Heart left ventricle (tissue), 16 donors: ENCODE results near the gene BAZ1B. TPM values are rescaled to one million over a fixed set of nuclear protein-coding genes. Genes with fewer than 3 reads are reported as not detected.

Experiments
- ATAC-seq, 4 donors: fragments of 200-7000 bp; cut with Tn5 transposase; one replicate each; pipeline ENCODE4 v1.9.1; 2020 to 2022; ENCODE audit warnings: moderate library complexity in 4 of 4, mild to moderate bottlenecking in 3 of 4, moderate number of reproducible peaks in 1 of 4
- DNase-seq, 5 donors: peaks; one replicate each; pipeline ENCODE4 v3.0.0-alpha.2; 2020
- H3K27ac ChIP-seq, 12 donors: fragments of 200-600 bp; sonication (generic) in 4 of 12; one replicate each; pipeline versions ENCODE4 v1.5.0 to v1.8.0; 2016 to 2022; ENCODE audit warnings: mild to moderate bottlenecking in 2 of 12
- H3K27me3 ChIP-seq, 9 donors: fragments of 200-600 bp; sonication (generic) in 2 of 9; one replicate each; pipeline versions ENCODE4 v1.5.1 to v1.8.0; 2016 to 2022; ENCODE audit warnings: mild to moderate bottlenecking in 3 of 9
- H3K36me3 ChIP-seq, 9 donors: fragments of 200-600 bp; sonication (generic) in 2 of 9; one replicate each; pipeline versions ENCODE4 v1.5.0 to v1.8.0; 2018 to 2022; ENCODE audit warnings: mild to moderate bottlenecking in 2 of 9
- H3K4me1 ChIP-seq, 12 donors: fragments of 200-600 bp; sonication (generic) in 4 of 12; one replicate each; pipeline versions ENCODE4 v1.5.0 to v1.8.0; 2016 to 2022; ENCODE audit warnings: mild to moderate bottlenecking in 3 of 12
- H3K4me3 ChIP-seq, 12 donors: fragments of 200-600 bp; sonication (generic) in 4 of 12; one replicate each; pipeline versions ENCODE4 v1.5.0 to v1.8.0; 2017 to 2022; ENCODE audit warnings: mild to moderate bottlenecking in 9 of 12, moderate library complexity in 4 of 12
- H3K9me3 ChIP-seq, 12 donors: fragments of 200-600 bp; sonication (generic) in 4 of 12; one replicate each; pipeline versions ENCODE4 v1.5.0 to v1.8.0; 2016 to 2022; ENCODE audit warnings: mild to moderate bottlenecking in 1 of 12
- CTCF ChIP-seq, 12 donors: fragments of 200-600 bp; sonication (generic) in 4 of 12; IDR thresholded peaks; one replicate each; pipeline versions ENCODE4 v1.5.0 to v1.8.0; 2018 to 2022; ENCODE audit warnings: antibody characterized with exemption in 12 of 12, mild to moderate bottlenecking in 5 of 12
- POLR2A ChIP-seq, 2 donors: fragments of 450-650 bp; IDR thresholded peaks; one replicate each; pipeline ENCODE4 v1.6.1; 2017; ENCODE audit warnings: antibody characterized with exemption in 2 of 2, mild to moderate bottlenecking in 2 of 2, moderate library complexity in 2 of 2
- WGBS, 4 donors: extraction: QIAGEN DNeasy Blood & Tissue Kit in 2 of 4; methylation state at CpG; one replicate each; pipeline versions ENCODE4 v1.1.5 to v1.1.7; 2013 to 2018; 5-methylcytosine and 5-hydroxymethylcytosine counted together
- intact Hi-C, 10 donors: fragments of 100-400 bp; cut with DNase I; formaldehyde crosslinking; loops; one replicate each; pipeline versions ENCODE4 v1.11.1 to v1.14.2; 2022
- polyA plus RNA-seq, 2 donors: library from polyadenylated mRNA; stranded (reverse); fragments of 200-250 nt; gene quantifications; one replicate each; pipeline ENCODE4 v1.2.3, GENCODE V29; 2013
- total RNA-seq, 9 donors: library from RNA; depleted of rRNA in 2 of 9; stranded (reverse); fragments of >200 nt in 2 of 9; fragmentation: NEBNext Ultra II Directional in 3 of 9; extraction: Animal tissue kit (Norgen Biotek cat#: 25700) in 3 of 9; gene quantifications; one replicate each; pipeline versions ENCODE4 v1.1.0 to v1.2.4, GENCODE V29; 2016 to 2023
- donor health status: ischemic (EF 13 %, LVEDD 7.1; RV severe dilation, severe dysfunction).
- donor health status: healthy with polysubstance abuse.
- donor health status: DM: no; HTN: yes; CAD: no.
- donor health status: DM: no; HTN: no; CAD: no.
- donor health status: ischemic (EF 25% LVEDD 6.9; RV normal size, moderate dysfunction).
- donor health status: ischemic (EF 25% LVEDD 5.7; RV mildly dilated, moderate dysfunction).
- donor health status: healthy.
- donor health status: DM: yes; HTN: yes; CAD: no.
- donor health status: ischemic (EF 35%, LVEDD 5.7; RV mildly dilated, moderate dysfunction).
- donor health status: nonischemic (EF 11% LVEDD 7.7; RV severe dilation, severe dysfunction).
- donor health status: DM: yes; HTN: yes; CAD: no.
- donor health status: PGD.
- donor health status: ischemic (EF 29% LVEDD 5.4; RV normal size, mild dysfunction).
- donor health status: nonischemic (EF 23%, LVEDD 6.1; RV moderate dilation, normal function).

Gene BAZ1B
- total and polyA plus RNA-seq, 11 donors: 19.0 to 45.0 (median 37.4) TPM

GRCh38 chr7:73395538-73396503 is 126.3 kb downstream of the BAZ1B start:
- H3K36me3 ChIP-seq: no peaks in the 10 kb centered on the region
- ATAC-seq (no peak), DNase-seq (peak in 1 of 5 donors; percentile 33)
- H3K9me3 ChIP-seq: peaks cover 0 to 4% (median 0%) of the 10 kb centered on the region in 12 donors
- H3K4me3 ChIP-seq: no peak overlapping the region
- H3K27ac ChIP-seq: no peak overlapping the region
- H3K27me3 ChIP-seq: no peaks in the 10 kb centered on the region
- peaks cover 0 to 10% (median 0%) of the 10 kb centered on the region in 12 donors for H3K4me1 ChIP-seq
- WGBS, 4 donors: 61 to 75% (median 69%) methylated on average over 16 to 21 of the region's 21 CpGs
- intact Hi-C loops: no loop called here
- no peak for TF ChIP-seq CTCF (IDR thresholded peaks at IDR 0.05)
- TF ChIP-seq POLR2A (IDR thresholded peaks at IDR 0.05): no peak

GRCh38 chr7:73394422-73394821 is 127.7 kb downstream of the BAZ1B start:
- WGBS, 4 donors: 51 to 73% (median 54%) methylated on average over 3 of the region's 3 CpGs
- Histone ChIP-seq H3K36me3 (no peaks in the 10 kb centered on the region), H3K4me3 (no peak overlapping the region), H3K27ac (no peak overlapping the region), H3K9me3 (peaks cover 0 to 12% (median under 1%) of the 10 kb centered on the region in 12 donors), H3K4me1 (peaks cover 0 to 10% (median 0%) of the 10 kb centered on the region in 12 donors), H3K27me3 (no peaks in the 10 kb centered on the region)
- DNase-seq (no peak), ATAC-seq (no peak)
- intact Hi-C loops: no loop called here
- TF ChIP-seq CTCF (IDR thresholded peaks at IDR 0.05) (no peak), POLR2A (IDR thresholded peaks at IDR 0.05) (no peak)

- intact Hi-C loops: no loop called here
- WGBS, 4 donors: 37 to 52% (median 44%) methylated on average over 2 of the region's 2 CpGs
Measured at GRCh38 chr7:73391396-73391795, 130.7 kb downstream of the BAZ1B start.

More at GRCh38 chr7:73391396-73391795, 130.7 kb downstream of the BAZ1B start:
- DNase-seq (no peak), ATAC-seq (no peak)
- Histone ChIP-seq H3K27me3 (no peaks in the 10 kb centered on the region), H3K36me3 (no peaks in the 10 kb centered on the region), H3K4me3 (no peak overlapping the region), H3K27ac (no peak overlapping the region), H3K4me1 (no peaks in the 10 kb centered on the region), H3K9me3 (peaks cover 2 to 42% (median 28%) of the 10 kb centered on the region in 12 donors)
- no peak for TF ChIP-seq POLR2A (IDR thresholded peaks at IDR 0.05)
- TF ChIP-seq CTCF (IDR thresholded peaks at IDR 0.05): no peak

Other genes with a start within 250 kb of the BAZ1B start
- gene NSUN5, start 213.5 kb downstream of the BAZ1B start, total RNA-seq: 10 to 100 TPM; 12.0 to 24.2 (median 15.2) TPM
- 10 to 100 TPM; 14.6 to 39.4 TPM for gene NSUN5, start 213.5 kb downstream of the BAZ1B start, polyA plus RNA-seq
- under 1 TPM in 3 of 9 donors, not detected in 6; 0.31 to 0.72 (median 0.35) TPM for gene TRIM50, start 194.2 kb downstream of the BAZ1B start, total RNA-seq
- gene TRIM50, start 194.2 kb downstream of the BAZ1B start, polyA plus RNA-seq: under 1 TPM; 0.08 to 0.15 TPM
- gene FKBP6, start 194.1 kb downstream of the BAZ1B start, total RNA-seq: not detected
- not detected for gene FKBP6, start 194.1 kb downstream of the BAZ1B start, polyA plus RNA-seq
- gene FZD9, start 88.5 kb downstream of the BAZ1B start, total RNA-seq: under 1 TPM in 6 of 9 donors, not detected in 3; 0.12 to 0.48 (median 0.28) TPM
- gene FZD9, start 88.5 kb downstream of the BAZ1B start, polyA plus RNA-seq: under 1 TPM; 0.15 to 0.82 TPM
- gene BCL7B, start 35.4 kb upstream of the BAZ1B start, total RNA-seq: 100 to 1,000 TPM in 2 of 9 donors, 10 to 100 TPM in 7; 63.2 to 182 (median 77.9) TPM
- 10 to 100 TPM; 65.3 to 88.8 TPM for gene BCL7B, start 35.4 kb upstream of the BAZ1B start, polyA plus RNA-seq
- gene TBL2, start 56.3 kb upstream of the BAZ1B start, total RNA-seq: 10 to 100 TPM in 7 of 9 donors, 1 to 10 TPM in 2; 6.8 to 24.1 (median 14.1) TPM
- gene TBL2, start 56.3 kb upstream of the BAZ1B start, polyA plus RNA-seq: 10 to 100 TPM in 1 of 2 donors, 1 to 10 TPM in 1; 3.5 to 27.3 TPM
- 10 to 100 TPM in 1 of 9 donors, 1 to 10 TPM in 6, under 1 TPM in 2; 0.42 to 10.1 (median 1.8) TPM for gene MLXIPL, start 102.2 kb upstream of the BAZ1B start, total RNA-seq
- 1 to 10 TPM; 2.0 to 5.4 TPM for gene MLXIPL, start 102.2 kb upstream of the BAZ1B start, polyA plus RNA-seq
- gene VPS37D, start 145.5 kb upstream of the BAZ1B start, total RNA-seq: 1 to 10 TPM; 1.9 to 2.9 (median 2.7) TPM
- 1 to 10 TPM; 1.1 to 2.2 TPM for gene VPS37D, start 145.5 kb upstream of the BAZ1B start, polyA plus RNA-seq
- 10 to 100 TPM in 6 of 9 donors, 1 to 10 TPM in 3; 6.8 to 21.1 (median 15.6) TPM for gene DNAJC30, start 161.2 kb upstream of the BAZ1B start, total RNA-seq
- gene DNAJC30, start 161.2 kb upstream of the BAZ1B start, polyA plus RNA-seq: 10 to 100 TPM in 1 of 2 donors, 1 to 10 TPM in 1; 7.2 to 14.0 TPM
- gene BUD23, start 161.3 kb upstream of the BAZ1B start, total RNA-seq: 10 to 100 TPM; 57.4 to 94.1 (median 68.6) TPM
- gene BUD23, start 161.3 kb upstream of the BAZ1B start, polyA plus RNA-seq: 100 to 1,000 TPM; 106 to 150 TPM
- gene STX1A, start 197.4 kb upstream of the BAZ1B start, total RNA-seq: 1 to 10 TPM; 1.1 to 3.6 (median 1.6) TPM
- 1 to 10 TPM; 1.8 to 2.4 TPM for gene STX1A, start 197.4 kb upstream of the BAZ1B start, polyA plus RNA-seq
- 10 to 100 TPM; 17.9 to 36.9 (median 25.0) TPM for gene ABHD11, start 216.5 kb upstream of the BAZ1B start, total RNA-seq
- gene ABHD11, start 216.5 kb upstream of the BAZ1B start, polyA plus RNA-seq: 10 to 100 TPM; 21.0 to 27.7 TPM
- gene CLDN3, start 248.0 kb upstream of the BAZ1B start, total RNA-seq: not detected
- under 1 TPM in 1 of 2 donors, not detected in 1; 0.10 TPM for gene CLDN3, start 248.0 kb upstream of the BAZ1B start, polyA plus RNA-seq